HTR-8/SVneo (cell line): ENCODE data around the gene GDPD2.
A peak's percentile ranks its signal among the peaks of the same experiment; 100 is the strongest.
"Not testable (repeated sequence)": the region's sequence is repeated elsewhere in the genome, so short reads cannot be mapped to it uniquely, and the experiment has no call there.

Experiments
- DNase-seq: peaks from one replicate; pipeline ENCODE4 v3.0.0; 2011; ENCODE audit warnings: low spot score, mixed read lengths; ENCODE audit not compliant: insufficient read length
- FAIRE-seq: peaks from 2 replicates; lab custom pipeline; 2011; peaks lifted over from hg19 to GRCh38; lab: Jason Lieb, UNC

GDPD2 gene, protein sequence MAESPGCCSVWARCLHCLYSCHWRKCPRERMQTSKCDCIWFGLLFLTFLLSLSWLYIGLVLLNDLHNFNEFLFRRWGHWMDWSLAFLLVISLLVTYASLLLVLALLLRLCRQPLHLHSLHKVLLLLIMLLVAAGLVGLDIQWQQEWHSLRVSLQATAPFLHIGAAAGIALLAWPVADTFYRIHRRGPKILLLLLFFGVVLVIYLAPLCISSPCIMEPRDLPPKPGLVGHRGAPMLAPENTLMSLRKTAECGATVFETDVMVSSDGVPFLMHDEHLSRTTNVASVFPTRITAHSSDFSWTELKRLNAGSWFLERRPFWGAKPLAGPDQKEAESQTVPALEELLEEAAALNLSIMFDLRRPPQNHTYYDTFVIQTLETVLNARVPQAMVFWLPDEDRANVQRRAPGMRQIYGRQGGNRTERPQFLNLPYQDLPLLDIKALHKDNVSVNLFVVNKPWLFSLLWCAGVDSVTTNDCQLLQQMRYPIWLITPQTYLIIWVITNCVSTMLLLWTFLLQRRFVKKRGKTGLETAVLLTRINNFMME

DNA sequence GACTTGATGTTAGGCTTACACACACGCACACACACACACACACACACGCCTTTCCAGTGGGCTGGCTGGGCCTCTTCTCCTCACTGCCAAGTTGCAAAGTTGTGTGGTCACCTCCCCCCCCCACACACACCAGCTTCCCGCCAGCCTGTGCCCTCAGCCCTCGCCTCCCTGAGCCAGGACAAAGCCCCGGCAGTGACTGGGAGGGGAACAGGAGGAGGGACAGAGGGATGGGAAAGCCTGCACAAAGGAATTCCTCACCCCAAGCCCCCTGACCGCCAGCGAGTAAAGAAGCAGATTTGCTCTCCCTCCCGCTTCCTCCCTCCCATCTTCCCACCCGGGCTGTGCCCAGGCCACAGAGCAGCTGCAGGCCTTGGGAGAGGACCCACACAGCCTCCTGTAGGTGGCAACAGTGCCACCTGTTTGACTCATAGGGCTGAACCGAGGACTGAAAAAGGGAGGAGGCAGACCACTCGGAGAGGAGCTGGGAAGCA is at the start of gene GDPD2:
Gene GDPD2, plus strand, starts transcription at position 464 of the 491 bp plus-strand sequence. CDS start 1,671 bp downstream, outside the sequence.
- FAIRE-seq: peak; percentile 60
- peak; percentile 53 for DNase-seq

DNA sequence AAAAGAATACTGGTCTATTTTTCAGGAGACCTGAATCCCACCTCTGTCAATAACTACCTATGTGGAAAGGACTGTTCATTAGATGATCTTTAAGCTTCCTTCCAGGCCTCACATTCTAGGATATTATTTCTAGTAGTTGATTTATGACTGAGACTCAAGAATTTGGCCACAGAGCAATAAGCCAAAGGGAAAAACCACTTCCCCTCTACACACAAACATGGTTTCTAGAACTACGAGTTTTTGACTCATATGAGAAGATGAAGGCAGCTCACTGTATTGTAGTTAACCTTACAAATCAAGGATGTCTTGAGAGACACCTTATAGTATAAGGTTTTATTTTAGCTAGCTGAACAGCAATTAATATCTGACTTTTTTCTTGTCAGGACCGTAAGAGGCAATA is 36.9 kb upstream of the GDPD2 start:
- DNase-seq: no peak
- FAIRE-seq: no peak

DNA sequence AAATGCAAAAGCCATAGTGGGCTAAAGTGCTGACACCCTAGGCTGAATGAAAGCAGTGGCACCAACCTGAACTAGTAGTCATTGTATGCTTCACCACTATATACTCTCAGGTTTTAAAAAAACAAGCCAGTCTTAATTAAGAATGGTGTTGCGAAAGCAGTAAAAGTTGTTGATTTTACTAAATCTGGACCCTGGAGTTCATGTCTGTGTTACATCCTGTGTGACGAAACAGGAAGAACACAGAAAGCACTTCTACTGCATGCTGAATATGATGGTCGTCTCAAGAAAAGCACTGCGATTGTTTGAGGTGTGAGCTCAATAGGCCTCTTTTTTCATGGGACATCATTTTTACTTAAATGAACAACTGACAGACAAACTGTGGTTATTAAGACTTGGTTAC is 24.2 kb upstream of the GDPD2 start:
- DNase-seq: no peak
- FAIRE-seq: no peak

DNA sequence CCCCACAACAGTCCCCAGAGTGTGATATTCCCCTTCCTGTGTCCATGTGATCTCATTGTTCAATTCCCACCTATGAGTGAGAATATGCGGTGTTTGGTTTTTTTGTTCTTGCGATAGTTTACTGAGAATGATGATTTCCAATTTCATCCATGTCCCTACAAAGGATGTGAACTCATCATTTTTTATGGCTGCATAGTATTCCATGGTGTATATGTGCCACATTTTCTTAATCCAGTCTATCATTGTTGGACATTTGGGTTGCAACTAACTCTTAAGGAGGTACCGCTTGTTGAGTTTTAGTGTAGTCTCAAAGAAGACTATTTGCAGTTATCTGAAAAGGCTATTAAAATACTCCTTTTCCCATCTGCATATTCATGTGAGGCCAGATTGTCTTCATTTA is 22.9 kb upstream of the GDPD2 start:
- not testable (repeated sequence) for FAIRE-seq, DNase-seq

DNA sequence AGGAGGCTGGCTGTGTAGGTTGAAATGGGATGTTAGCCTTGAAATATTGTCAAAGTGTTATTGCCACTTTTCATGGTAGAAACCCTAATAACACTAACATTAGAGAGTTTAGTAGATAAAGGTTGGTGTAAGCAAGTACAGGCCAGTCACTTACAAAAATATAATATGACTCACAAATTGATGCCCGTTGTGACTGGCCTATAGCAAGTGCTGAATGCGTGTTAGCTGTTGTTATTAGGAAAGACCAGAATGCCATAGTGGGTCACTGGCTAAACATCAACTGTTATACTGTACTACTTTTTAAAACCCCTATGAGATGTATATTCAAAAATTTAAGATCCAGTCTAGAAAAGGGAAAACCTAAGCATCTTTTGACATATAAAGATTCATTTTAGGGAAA is 20.4 kb upstream of the GDPD2 start:
- DNase-seq (no peak), FAIRE-seq (no peak)

DNA sequence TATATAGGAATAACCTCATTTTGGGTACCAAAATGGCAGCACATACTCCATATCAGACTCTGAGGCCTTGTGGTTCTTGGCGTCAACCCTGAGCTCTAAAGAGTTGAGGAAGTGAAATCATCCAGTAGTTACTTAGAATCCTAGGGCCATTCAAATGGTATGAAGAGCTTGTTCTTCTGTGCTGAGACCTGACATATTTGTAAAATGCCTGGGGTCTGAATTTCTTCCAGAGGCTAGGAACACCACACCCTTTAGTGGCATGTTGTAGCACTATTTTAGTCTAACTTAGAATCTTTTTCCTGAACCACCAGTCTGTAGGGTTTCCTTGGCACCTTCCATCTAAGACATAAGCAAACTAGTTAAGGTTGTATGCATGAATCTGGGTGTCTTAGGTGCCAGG is 18.1 kb upstream of the GDPD2 start:
- FAIRE-seq (no peak), DNase-seq (no peak)

DNA sequence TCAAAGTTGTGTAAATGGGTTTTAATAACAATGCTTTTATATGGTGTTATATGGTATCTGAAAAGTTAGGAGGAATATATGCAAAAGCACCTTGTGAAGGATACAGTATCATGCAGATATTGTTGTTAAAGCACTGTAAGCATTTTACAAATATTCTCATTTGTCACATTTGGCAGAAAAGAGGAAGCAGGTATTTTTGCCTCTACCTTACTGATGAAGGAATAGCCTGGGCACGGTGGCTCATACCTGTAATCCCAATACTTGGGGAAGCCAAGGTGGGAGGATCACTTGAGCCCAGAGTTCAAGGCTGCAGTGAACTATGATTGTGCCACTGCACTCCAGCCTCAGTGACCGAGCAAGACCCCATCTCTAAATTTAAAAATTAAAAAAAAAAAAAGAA is 12.2 kb upstream of the GDPD2 start:
- no peak for FAIRE-seq
- DNase-seq: no peak

DNA sequence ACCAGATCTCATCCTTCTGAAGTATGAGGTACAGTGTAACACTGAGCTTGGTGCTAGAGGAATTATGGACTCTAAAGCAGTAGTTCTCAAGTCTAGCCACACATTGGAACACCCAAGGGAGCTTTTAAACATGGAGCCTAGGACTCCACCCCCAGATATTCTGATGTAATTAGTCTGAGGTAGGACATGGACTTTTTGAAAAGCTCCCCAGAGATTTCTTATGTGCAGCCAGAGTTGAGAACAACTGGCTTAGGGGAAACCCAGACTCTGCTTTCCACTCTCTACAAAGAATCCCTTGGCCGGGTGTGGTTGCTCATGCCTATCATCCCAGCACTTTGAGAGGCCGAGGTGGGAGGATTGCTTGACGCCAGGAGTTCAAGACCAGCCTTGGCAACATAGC is 11.6 kb upstream of the GDPD2 start:
- no peak for DNase-seq
- no peak for FAIRE-seq

DNA sequence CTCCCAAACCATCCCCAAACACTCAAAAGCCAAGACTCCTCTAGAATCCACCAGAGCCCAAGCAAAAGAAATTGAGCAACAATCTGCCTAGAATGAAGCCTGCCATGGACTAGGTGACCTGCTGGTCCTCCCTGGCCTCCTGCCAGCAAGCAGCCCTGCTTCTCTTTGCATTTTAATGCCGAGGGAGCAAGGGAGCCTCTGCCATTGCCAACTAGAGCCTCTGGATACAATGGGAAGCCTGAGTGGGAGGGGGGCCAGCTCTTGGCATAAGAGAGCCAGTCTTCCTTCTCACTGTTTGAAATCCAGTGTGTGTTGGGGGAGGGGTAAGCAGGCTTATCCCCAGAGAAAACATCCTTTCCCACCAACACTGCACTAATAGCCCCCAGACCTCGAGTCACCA is 1.5 kb upstream of the GDPD2 start:
- no peak for DNase-seq
- FAIRE-seq: no peak

DNA sequence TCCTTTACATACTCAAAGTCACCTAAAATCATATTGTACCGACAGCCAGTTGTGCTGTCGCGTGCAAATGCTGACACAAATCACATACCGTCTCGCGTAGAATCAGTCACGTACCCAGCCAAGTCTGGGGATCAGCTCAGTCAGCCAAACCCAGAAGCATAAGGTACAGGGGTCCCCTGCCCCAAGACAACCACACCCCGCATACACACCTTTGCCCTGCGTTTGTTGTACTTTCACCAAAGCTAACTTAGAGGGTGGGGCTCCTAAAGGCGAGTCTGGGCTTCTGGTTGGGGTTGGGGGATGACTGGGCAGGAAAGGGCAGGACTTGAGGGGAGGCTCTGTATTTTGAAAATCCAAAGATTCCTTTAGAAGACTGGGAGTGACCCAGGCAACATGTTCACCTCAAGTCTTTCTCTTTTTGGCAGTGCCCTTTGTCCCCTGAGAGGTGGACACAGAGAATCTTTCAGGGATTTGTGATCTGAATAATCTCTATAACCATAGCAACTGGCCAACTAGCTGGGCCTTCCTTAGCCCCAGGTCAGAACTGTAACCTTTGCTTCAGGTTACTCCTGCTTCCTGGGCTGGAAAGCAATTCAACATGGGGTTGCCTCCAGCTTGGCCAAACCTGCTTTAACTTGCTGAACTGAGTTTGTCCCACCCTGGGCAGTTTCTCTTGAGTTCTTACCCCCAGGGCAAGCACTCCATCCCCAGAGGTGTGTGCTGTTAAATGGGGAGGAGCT is 992 bp downstream of the GDPD2 start:
- FAIRE-seq (no peak), DNase-seq (no peak)

DNA sequence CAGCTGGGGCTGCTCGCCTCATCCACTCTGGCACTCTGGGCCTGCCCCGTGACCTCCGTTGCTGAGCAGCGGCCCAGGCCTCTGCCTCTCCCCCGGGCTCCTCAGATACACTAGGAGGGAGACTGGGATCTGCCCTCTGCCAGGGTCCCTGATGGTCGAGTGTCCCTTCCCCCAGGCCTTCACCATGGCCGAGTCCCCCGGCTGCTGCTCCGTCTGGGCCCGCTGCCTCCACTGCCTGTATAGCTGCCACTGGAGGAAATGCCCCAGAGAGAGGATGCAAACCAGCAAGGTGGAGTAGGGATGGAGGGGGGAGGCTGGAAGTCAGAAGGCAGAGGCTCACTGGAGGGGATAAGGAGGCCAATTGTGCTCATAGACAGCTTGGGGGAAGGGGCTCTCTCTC is 1.7 kb downstream of the GDPD2 start:
- no peak for DNase-seq
- no peak for FAIRE-seq

DNA sequence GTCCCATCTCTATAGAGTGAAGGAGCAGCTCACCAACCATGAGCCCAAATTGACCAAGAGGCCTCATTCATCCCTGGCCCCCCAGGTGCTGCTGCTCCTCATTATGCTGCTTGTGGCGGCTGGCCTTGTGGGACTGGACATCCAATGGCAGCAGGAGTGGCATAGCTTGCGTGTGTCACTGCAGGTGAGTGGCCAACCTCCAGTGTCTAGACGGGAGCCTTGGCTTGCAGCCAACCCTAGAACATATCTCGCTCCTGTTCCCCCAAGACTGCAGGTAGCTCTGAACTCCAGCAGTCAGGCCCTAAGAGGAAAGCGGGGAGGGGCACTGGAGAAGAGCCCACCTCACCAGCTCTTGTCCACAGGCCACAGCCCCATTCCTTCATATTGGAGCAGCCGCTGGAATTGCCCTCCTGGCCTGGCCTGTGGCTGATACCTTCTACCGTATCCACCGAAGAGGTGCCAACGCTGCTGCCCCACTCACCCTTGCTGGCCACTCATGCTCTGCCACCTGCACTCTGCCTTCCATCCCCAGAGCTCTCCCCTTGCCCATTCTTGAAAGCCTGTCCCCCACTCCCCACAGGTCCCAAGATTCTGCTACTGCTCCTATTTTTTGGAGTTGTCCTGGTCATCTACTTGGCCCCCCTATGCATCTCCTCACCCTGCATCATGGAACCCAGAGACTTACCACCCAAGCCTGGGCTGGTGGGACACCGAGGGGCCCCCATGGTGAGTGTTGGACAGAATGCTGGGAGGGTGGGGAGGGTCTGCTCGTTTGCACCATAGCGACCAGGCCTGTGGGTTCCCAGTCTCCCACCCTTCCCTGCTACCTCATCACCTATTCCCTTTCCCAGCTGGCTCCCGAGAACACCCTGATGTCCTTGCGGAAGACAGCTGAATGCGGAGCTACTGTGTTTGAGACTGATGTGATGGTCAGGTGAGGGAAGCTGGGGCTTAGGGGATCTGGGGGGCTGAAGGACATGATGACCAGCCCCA is 3.5 kb downstream of the GDPD2 start:
- DNase-seq (no peak), FAIRE-seq (no peak)

DNA sequence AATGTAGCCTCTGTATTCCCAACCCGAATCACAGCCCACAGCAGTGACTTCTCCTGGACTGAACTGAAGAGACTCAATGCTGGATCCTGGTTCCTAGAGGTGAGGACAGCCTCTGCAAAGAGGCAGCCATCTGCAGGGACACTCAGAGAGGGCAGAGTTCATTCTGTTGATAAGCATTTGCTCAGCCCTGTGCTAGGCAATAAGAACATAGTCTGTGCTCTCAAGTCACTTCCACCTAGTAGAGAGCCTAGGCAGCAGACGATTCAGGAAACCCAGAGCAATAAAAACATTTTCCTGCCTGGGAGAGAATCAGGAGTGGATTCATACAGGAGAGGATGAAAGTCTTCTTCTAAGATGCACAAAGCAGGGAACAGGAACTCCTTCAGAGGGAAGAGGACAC is 4.3 kb downstream of the GDPD2 start:
- DNase-seq: no peak
- no peak for FAIRE-seq

DNA sequence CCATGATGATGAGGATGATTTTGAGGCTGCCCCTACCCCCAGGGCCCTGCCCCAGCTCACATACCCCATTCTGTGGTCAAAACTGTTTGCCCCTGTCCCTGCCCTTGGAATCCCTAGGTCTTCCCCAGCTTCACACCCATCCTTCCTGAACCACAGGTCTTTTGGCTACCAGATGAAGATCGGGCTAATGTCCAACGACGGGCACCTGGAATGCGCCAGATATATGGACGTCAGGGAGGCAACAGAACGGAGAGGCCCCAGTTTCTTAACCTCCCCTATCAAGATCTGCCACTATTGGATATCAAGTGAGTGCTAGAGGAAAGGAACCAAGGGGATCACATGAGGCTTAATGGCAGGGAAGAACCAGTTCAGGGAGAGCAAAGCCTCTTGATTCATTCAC is 6.6 kb downstream of the GDPD2 start:
- FAIRE-seq (no peak), DNase-seq (no peak)

DNA sequence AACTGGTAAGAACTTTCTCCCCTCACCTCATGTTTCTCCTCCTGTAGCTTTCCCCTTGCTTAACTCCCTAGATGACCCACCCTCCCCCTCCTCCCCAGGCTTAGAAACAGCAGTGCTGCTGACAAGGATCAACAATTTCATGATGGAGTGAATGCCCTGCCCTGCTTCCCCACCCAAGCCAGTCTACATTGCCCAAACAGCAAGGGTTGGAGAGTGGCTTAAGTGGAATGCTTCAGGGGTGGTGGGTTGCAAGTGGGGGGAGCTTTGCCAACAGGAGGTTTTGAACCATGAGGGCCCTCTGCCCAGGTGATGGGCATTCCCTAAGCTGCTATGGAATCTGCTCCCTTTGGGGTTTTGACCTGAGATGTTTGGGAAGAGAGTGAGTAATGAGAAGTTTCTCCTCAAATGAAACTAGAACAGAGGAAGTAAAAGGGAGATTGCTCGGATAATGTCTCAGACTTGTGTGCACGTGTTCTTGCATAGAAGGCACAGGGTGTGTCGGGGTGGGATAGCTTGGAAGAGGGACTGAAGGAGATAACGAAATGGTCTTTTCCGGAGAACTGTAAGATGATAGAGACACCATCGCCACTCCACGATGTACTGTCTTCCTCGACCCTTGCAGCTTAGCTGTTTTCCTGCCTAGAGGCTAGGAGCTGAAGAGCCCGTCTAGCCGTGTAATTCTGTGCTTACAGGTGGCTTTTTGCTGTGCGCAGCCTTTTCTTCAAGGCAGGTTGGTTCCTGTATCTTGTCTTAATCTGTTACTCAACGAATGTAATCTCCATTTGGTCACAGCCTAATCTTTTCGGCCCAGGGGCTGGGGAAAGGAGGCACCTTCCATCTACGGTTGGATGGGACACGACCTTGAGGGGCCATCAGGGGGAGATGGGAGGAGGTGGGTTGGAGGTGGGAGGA is 10.1 kb downstream of the GDPD2 start:
- DNase-seq (no peak), FAIRE-seq (peak; percentile 67)

DNA sequence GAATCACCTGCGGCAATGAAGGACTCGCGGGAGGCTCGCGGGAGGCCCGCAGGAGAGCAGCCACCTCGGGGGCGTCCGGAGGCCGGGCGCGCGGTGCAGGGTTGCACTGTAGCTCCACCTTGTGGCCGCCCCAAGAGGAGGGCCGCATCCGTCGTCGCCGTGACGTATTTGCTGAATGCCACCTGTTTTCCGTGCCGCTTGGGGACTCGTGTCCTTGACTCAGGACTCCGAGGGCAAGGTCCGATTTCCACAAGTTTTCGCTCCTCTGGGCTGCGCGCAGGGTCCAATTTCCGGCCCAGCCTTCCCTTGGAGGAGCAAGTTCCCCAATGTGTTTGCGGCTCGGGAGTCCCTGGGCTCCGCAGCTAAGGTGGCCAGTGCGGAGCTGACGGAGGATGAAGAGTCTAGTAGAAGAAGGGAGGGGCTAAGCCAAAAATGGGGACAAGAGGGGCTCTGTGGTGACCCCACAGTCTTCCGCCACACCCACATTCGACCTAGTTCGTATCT is 10.8 kb downstream of the GDPD2 start:
- FAIRE-seq (peak; percentile 99), DNase-seq (peak; percentile 82)

DNA sequence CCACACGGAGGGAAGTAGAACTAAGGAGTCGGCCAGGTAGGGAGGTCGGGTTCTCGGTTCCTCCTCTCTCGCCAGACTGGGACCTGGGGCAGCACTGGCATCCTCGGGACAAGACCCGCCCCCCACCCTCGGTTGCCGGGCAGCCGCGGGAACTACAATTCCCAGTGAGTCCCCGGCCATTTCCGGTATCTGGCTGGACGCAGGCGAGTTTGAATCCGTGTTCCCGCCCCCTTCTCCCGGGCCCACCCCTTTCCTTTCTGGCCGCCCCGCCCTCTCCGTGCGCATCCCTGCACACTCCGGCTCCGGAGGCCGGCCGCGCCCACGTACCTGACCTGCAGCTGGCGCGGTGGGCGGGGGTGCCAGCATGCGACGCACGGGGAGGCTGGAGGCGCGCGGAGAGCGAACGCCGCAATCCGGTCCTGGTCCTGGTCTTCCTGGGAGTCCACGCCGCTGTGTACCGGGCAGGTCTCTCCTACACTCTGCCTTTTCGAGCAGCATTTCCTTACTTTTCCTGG is 11.3 kb downstream of the GDPD2 start:
- DNase-seq: peak; percentile 98
- peak; percentile 98 for FAIRE-seq

DNA sequence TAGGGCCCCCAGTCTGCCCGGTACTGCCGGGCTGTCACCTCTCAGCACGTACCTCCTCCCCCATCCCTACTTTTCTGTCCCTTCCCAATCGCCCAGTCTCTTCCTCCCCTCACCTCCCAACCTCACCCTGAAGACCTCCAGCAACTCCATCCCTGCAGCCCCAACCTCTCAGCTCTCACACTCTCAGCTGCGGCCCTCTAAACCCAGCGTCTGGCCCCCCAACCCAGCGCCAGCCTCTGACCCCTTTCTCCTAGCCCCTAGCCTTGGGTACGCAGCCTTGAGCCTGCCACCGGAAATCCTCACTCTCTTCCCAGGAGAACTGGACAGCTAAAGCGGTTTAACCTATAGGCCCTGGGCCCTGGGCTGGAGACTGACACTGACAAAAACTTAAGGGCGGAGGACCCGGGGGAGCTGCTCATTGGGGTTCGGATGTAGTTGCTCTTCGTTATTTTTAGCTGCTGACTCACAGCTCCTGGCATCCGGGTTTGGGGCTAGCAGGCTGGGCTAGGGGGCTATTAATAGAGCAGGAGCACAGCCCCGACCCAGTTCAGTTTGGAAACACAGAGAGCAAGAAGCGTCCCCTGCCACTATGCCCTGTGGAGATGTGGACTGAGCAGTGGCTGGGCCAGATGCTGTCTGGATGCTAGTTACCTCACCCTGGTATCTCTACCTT is 11.9 kb downstream of the GDPD2 start:
- peak; percentile 36 for DNase-seq
- FAIRE-seq: no peak
